ENCODE data around the gene NFILZ.
"Not testable (repeated sequence)": the region's sequence is repeated elsewhere in the genome, so short reads cannot be mapped to it uniquely, and the experiment has no call there.

The NFILZ gene

DNA sequence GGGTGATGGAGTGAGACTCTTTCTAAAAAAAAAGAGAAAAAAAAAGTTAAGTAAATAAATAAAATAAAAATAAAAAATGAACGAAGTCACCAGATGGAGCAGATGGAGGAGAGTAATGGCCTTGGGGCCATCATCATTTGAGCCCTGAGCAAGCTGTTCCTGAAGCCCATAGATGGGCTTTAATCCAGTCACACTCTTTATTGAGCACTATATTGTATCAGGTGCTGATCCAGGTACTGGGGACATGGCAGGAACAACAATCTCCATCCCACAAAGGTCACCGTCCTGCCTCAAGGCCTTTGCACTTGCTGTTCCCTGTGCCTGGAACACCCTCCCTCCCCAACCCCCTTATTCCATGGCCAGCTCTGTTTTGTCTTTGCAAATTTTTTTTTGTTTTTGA, 16.0 kb upstream of the NFILZ start:
- H3K27ac ChIP-seq, result no peak overlapping the region
- no peak for TF ChIP-seq ZFX (IDR thresholded peaks at IDR 0.05; ENCODE audit: borderline replicate concordance)
- TF ChIP-seq, protein P1, sequence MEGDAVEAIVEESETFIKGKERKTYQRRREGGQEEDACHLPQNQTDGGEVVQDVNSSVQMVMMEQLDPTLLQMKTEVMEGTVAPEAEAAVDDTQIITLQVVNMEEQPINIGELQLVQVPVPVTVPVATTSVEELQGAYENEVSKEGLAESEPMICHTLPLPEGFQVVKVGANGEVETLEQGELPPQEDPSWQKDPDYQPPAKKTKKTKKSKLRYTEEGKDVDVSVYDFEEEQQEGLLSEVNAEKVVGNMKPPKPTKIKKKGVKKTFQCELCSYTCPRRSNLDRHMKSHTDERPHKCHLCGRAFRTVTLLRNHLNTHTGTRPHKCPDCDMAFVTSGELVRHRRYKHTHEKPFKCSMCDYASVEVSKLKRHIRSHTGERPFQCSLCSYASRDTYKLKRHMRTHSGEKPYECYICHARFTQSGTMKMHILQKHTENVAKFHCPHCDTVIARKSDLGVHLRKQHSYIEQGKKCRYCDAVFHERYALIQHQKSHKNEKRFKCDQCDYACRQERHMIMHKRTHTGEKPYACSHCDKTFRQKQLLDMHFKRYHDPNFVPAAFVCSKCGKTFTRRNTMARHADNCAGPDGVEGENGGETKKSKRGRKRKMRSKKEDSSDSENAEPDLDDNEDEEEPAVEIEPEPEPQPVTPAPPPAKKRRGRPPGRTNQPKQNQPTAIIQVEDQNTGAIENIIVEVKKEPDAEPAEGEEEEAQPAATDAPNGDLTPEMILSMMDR (IDR thresholded peaks at IDR 0.05), result no peak

DNA sequence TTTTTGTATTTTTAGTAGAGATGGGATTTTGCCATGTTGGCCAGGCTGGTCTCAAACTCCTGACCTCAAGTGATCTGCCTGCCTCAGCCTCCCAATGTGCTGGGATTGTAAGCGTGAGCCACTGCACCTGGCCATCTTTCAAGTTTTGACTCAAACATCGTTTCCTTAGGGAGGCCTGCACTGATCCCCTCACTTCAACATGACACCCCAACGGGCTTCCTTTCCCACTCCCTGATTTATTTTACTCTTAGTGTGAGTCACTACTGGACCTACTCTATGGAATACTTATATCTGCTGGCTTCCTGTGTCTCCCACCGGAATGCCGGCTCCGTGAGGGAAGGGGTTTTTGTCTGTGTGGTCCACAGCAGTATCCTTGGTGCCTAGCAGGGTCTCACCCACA, 15.4 kb upstream of the NFILZ start:
- TF ChIP-seq, protein P1 (IDR thresholded peaks at IDR 0.05), result no peak
- TF ChIP-seq ZFX (IDR thresholded peaks at IDR 0.05; ENCODE audit: borderline replicate concordance), result no peak
- H3K27ac ChIP-seq, result no peak overlapping the region

DNA sequence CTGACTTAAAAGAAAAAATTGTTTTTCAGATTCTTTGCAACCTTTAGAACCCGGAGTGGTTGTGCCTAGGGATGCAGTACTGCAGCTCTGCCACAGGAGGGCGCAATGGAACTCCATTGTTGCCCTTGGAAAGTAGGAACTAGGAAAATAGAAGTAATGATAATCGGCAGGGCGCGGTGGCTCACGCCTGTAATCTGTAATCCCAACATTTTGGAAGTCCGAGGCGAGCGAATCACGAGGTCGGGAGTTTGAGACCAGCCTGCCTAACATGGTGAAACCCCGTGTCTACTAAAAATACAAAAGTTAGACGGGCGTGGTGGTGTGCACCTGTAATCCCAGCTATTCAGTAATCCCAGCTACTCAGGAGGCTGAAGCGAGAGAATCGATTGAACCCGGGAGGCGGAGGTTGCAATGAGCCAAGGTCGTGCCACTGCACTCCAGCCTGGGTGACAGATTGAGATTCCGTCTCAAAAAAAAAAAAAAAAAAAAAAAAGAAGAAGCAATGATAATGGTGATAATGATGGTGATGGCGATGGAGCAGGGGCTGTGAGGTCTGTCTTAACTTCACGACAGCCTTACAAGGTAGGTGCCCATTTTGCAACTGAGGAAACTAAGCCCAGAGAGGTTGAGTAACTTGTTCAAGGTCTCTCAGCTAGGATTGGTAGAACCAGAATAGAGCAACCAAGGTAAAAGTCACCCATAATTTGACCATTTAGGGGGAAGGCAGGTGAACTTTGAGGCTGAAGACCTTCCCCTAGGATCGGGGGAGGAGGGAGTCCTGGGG, 14.4 kb upstream of the NFILZ start:
- TF ChIP-seq, protein P1 (IDR thresholded peaks at IDR 0.05), result peak; percentile 87
- TF ChIP-seq ZFX (IDR thresholded peaks at IDR 0.05; ENCODE audit: borderline replicate concordance), result no peak
- no peak overlapping the region for H3K27ac ChIP-seq

DNA sequence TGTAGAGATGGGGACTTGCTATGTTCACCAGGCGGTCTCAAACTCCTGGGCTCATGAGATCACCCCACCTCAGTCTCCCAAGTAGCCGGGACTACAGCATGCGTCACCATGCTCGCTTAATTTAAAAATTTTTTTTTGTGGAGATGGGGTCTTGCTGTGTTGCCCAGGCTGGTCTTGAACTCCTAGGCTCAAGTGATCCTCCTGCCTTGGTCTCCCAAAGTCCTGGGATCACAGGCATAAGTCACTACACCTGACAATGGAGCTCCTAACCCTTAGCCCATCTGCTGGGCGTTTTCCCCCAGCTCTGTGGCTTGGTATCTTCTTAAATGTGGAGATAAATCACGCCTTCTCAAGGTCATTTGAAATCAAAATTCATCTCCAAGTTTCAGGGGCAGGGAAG, 13.6 kb upstream of the NFILZ start:
- TF ChIP-seq, protein P1 (IDR thresholded peaks at IDR 0.05), result no peak
- TF ChIP-seq ZFX (IDR thresholded peaks at IDR 0.05; ENCODE audit: borderline replicate concordance), result no peak
- no peak overlapping the region for H3K27ac ChIP-seq

DNA sequence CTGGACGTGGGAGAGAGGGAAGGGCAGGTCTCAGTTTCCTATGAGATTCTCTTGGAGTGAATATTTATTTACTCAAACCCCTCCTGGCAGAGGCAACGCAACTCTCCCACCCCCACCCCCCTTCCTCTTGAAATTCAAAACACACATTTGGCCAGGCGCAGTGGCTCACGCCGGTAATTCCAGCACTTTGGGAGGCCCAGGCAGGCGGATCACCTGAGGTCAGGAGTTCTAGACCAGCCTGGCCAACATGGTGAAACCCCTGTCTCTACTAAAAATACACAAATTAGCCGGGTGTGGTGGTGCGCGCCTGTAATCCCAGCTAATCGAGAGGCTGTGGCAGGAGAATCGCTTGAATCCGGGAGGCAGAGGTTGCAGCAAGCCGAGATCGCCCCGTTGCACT, 13.1 kb upstream of the NFILZ start:
- H3K27ac ChIP-seq, result not testable (repeated sequence)

DNA sequence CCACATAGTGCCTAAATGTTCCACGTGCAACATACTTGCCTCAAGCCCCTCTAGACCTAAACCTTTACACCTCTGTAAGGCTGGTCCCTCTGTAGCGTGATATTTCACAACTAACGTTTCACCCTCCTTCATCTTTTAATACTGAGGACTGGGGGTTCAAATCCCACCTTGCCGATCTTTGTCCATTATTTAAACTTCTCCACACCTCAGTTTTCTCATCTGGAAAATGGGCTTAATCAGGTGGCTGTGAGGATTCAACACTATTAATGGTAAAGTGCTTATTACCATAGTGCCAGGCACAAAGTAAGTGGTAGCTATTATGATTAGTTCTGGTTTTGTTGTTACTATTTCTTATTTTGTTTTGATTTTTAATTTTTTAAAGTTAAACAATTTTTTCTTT, 12.4 kb upstream of the NFILZ start:
- no peak overlapping the region for H3K27ac ChIP-seq
- no peak for TF ChIP-seq ZFX (IDR thresholded peaks at IDR 0.05; ENCODE audit: borderline replicate concordance)
- TF ChIP-seq, protein P1 (IDR thresholded peaks at IDR 0.05), result no peak

DNA sequence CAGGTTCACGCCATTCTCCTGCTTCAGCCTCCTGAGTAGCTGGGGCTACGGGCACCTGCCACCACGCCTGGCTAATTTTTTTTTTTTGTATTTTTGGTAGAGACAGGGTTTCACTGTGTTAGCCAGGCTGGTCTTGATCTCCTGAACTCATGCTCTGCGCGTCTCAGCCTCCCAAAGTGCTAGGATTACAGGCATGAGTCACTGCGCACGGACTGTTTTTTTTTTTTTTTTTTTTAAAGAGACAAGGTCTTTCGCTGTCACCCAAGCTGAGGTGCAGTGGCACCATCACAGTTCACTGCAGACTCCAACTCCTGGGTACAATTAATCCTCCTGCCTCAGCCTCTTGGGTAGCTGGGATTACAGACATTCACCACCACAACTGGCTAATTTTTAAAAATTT, 11.7 kb upstream of the NFILZ start:
- no peak for TF ChIP-seq ZFX (IDR thresholded peaks at IDR 0.05; ENCODE audit: borderline replicate concordance)
- TF ChIP-seq, protein P1 (IDR thresholded peaks at IDR 0.05), result no peak
- no peak overlapping the region for H3K27ac ChIP-seq

DNA sequence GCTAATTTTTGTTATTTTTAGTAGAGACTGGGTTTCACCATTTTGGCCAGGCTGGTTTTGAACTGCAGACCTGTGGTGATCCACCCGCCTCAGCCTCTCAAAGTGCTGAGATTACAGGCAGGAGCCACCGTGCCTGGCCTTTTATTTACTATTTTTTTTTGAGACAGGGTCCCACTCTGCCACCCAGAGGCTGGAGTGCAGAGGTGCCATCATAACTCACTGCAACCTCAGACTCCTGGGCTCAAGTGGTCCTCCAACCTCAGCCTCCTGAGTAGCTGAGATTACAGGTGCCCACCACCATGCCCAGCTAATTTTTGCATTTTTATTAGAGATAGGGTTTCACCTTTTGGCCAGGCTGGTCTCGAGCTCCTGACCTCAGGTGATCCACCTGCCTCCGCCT, 7.5 kb upstream of the NFILZ start:
- H3K27ac ChIP-seq, result not testable (repeated sequence)

More for the DNA sequence above, 7.5 kb upstream of the NFILZ start:
- TF ChIP-seq, protein P1 (IDR thresholded peaks at IDR 0.05), result 0 out of 2 replicates have a peak, but pooled peaks have one; percentile 24

All from 22Rv1 (cell line).